K562 (cell line): ENCODE data around the gene PGP. TPM values are rescaled to one million over a fixed set of nuclear protein-coding genes. Genes with fewer than 3 reads are reported as not detected.

Experiments used
- CBX2 ChIP-seq: fragments of 200-600 bp; sonication (generic); IDR thresholded peaks from one replicate; pipeline ENCODE4 v1.6.1; 2012; ENCODE audit warnings: mild to moderate bottlenecking, low read length, inconsistent platforms; ENCODE audit not compliant: insufficient read depth, poor library complexity, severe bottlenecking
- FOXM1 ChIP-seq, 2 experiments: fragments of 450-650 bp in 1 of 2; sonication (generic) in 1 of 2; formaldehyde crosslinking in 1 of 2; IDR thresholded peaks; 2 replicates each; pipeline versions ENCODE4 v1.6.1 to v1.9.0; 2017 to 2022; ENCODE audit warnings: low read depth in 2 of 2, mild to moderate bottlenecking in 2 of 2, missing genetic modification reagents in 1 of 2, moderate library complexity in 1 of 2
- IFI16 ChIP-seq: fragments of 250-450 bp; sonication (Bioruptor Pico); IDR thresholded peaks from 2 replicates; pipeline ENCODE4 v2.1.2; 2022; ENCODE audit warnings: mild to moderate bottlenecking, inconsistent platforms
- NFYB ChIP-seq: IDR thresholded peaks from 2 replicates; pipeline ENCODE4 v1.6.1; 2011; ENCODE audit warnings: mild to moderate bottlenecking, moderate library complexity; ENCODE audit not compliant: insufficient read length; ENCODE audit errors: extremely low read depth
- PHTF2 ChIP-seq: fragments of 250-450 bp; sonication (Bioruptor Pico); IDR thresholded peaks from 2 replicates; pipeline ENCODE4 v1.5.0; 2021; ENCODE audit warnings: mild to moderate bottlenecking
- RBM17 ChIP-seq: fragments of 200-400 bp; formaldehyde crosslinking; IDR thresholded peaks from 2 replicates; pipeline ENCODE4 v1.6.1; 2017; ENCODE audit warnings: low read depth, mild to moderate bottlenecking, low read length, borderline replicate concordance
- SMAD4 ChIP-seq: fragments of 250-450 bp; sonication (Bioruptor Pico); conservative IDR thresholded peaks from 2 replicates; pipeline ENCODE4 v1.8.0; 2021; ENCODE audit warnings: inconsistent platforms, mild to moderate bottlenecking, moderate library complexity
- ZBTB5 ChIP-seq: fragments of 450-650 bp; IDR thresholded peaks from 2 replicates; pipeline ENCODE4 v1.6.1; 2017; ENCODE audit warnings: antibody characterized with exemption
- polyA plus RNA-seq, 8 experiments: library from polyadenylated mRNA; depleted of rRNA in 4 of 8; stranded (reverse) in 5 of 8; unstranded in 3 of 8; fragments of >200 nt; fragmentation: Nextera tagmentation in 2 of 8; fragmentation: Illumina TruSeq in 1 of 8; extraction: Ambion mirVana in 2 of 8; extraction: Trizol in 1 of 8; gene quantifications; 2 replicates each; pipeline versions ENCODE4 v1.2.1 to v1.2.3, GENCODE V29; 2011 to 2014; ENCODE audit warnings: inconsistent platforms in 1 of 8, missing spikeins in 1 of 8
- total RNA-seq, 7 experiments: library from RNA; depleted of rRNA in 6 of 7; stranded (reverse); fragments of >200 nt in 6 of 7; fragmentation: Illumina TruSeq in 2 of 7; extraction: Trizol in 2 of 7; gene quantifications; 2 replicates each; pipeline versions ENCODE4 v1.2.1 to v1.2.3, GENCODE V29; 2011 to 2021; ENCODE audit warnings: low replicate concordance in 1 of 7
- TF ChIP-seq, protein P1 (sequence below): fragments of 450-650 bp; formaldehyde crosslinking; IDR thresholded peaks from 2 replicates; pipeline ENCODE4 v1.4.0; 2020; ENCODE audit warnings: mild to moderate bottlenecking, moderate library complexity
- TF ChIP-seq, protein P2 (sequence below): sonication (generic); formaldehyde crosslinking; IDR thresholded peaks from 2 replicates; pipeline ENCODE4 v1.8.1; 2023; ENCODE audit warnings: mild to moderate bottlenecking, missing genetic modification reagents
- TF ChIP-seq, protein P3 (sequence below): fragments of 450-650 bp; formaldehyde crosslinking; IDR thresholded peaks from 2 replicates; pipeline ENCODE4 v1.4.0; 2022; ENCODE audit warnings: mild to moderate bottlenecking, moderate library complexity

The PGP gene
- total and polyA plus RNA-seq, 9 of the 15 experiments (the other 6 are each of a cell fraction or from before 2014, with no cell fraction given) = 1.1 to 57.6 (median 19.6) TPM

GRCh38 chr16:2189252-2189893 is 25.3 kb downstream of the PGP start (continued):
- TF ChIP-seq, protein P1, sequence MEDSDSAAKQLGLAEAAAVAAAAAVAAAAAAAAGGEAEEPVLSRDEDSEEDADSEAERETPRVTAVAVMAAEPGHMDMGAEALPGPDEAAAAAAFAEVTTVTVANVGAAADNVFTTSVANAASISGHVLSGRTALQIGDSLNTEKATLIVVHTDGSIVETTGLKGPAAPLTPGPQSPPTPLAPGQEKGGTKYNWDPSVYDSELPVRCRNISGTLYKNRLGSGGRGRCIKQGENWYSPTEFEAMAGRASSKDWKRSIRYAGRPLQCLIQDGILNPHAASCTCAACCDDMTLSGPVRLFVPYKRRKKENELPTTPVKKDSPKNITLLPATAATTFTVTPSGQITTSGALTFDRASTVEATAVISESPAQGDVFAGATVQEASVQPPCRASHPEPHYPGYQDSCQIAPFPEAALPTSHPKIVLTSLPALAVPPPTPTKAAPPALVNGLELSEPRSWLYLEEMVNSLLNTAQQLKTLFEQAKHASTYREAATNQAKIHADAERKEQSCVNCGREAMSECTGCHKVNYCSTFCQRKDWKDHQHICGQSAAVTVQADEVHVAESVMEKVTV (CRISPR knock-in tag) = no peak
- TF ChIP-seq, protein P2, sequence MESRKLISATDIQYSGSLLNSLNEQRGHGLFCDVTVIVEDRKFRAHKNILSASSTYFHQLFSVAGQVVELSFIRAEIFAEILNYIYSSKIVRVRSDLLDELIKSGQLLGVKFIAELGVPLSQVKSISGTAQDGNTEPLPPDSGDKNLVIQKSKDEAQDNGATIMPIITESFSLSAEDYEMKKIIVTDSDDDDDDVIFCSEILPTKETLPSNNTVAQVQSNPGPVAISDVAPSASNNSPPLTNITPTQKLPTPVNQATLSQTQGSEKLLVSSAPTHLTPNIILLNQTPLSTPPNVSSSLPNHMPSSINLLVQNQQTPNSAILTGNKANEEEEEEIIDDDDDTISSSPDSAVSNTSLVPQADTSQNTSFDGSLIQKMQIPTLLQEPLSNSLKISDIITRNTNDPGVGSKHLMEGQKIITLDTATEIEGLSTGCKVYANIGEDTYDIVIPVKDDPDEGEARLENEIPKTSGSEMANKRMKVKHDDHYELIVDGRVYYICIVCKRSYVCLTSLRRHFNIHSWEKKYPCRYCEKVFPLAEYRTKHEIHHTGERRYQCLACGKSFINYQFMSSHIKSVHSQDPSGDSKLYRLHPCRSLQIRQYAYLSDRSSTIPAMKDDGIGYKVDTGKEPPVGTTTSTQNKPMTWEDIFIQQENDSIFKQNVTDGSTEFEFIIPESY (CRISPR knock-in tag) = peak; percentile 87
- TF ChIP-seq, protein P3, sequence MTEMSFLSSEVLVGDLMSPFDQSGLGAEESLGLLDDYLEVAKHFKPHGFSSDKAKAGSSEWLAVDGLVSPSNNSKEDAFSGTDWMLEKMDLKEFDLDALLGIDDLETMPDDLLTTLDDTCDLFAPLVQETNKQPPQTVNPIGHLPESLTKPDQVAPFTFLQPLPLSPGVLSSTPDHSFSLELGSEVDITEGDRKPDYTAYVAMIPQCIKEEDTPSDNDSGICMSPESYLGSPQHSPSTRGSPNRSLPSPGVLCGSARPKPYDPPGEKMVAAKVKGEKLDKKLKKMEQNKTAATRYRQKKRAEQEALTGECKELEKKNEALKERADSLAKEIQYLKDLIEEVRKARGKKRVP = no peak
- TF ChIP-seq ZBTB5 (no peak), NFYB (no peak), PHTF2 (CRISPR knock-in tag) (no peak), IFI16 (CRISPR knock-in tag) (no peak), RBM17 (no peak), SMAD4 (no peak), FOXM1 (IDR thresholded peaks at IDR 0.05; ENCODE audit: low read depth) (no peak), FOXM1 (CRISPR knock-in tag; IDR thresholded peaks at IDR 0.05; ENCODE audit: low read depth) (no peak), CBX2 (no peak)
